GM18517 (cell line): ENCODE results near the gene STK11.

Experiments used
- ATAC-seq: cut with Tn5 transposase; IDR thresholded peaks from one replicate; pipeline ENCODE4 v1.9.1; 2021; ENCODE audit warnings: mild to moderate bottlenecking, moderate library complexity; ENCODE audit not compliant: unreplicated experiment

The STK11 gene

DNA sequence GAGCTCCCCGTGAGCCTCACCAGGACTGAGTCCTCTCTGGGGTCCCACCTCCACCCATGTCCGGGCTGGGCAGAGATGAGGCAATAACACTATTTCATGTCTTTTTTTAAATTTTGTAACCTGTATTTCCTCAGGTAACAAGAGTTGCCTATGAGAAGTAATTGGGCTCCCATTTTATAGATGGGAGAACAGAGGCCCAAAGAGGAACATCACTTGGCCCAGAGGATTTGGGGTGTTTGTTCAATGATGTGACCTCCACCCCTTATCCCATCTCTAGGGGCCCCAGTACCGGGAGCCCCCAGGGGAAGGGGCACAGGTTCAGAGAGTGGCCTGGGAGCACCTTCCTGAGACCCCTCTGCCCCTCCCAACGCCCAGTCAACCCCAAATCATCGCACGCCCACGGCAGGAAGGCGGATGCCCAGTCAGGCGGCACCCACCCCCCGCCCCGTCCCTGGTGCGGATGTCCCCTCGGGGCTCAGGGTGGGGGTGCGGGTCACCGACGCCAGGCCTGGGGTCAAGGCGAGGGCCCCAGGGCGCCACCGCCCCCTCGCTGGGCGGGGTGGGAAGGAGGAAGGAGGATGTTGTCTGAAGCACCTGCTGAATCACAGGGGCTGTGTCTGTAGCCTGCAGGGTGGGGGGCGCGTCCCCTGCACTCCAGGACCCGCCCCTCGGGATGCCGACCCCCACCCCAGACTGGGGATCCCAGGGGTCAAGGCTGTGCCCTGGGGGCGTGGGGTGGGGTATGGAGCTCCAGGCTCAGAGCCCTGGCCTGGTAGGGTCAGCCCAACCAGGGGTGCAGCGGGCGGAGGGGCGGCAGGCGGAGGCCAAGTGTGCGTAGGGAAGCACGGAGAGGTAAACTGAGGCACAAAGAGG is 54.5 kb downstream of the STK11 start:
- ATAC-seq, result peak; percentile 7

DNA sequence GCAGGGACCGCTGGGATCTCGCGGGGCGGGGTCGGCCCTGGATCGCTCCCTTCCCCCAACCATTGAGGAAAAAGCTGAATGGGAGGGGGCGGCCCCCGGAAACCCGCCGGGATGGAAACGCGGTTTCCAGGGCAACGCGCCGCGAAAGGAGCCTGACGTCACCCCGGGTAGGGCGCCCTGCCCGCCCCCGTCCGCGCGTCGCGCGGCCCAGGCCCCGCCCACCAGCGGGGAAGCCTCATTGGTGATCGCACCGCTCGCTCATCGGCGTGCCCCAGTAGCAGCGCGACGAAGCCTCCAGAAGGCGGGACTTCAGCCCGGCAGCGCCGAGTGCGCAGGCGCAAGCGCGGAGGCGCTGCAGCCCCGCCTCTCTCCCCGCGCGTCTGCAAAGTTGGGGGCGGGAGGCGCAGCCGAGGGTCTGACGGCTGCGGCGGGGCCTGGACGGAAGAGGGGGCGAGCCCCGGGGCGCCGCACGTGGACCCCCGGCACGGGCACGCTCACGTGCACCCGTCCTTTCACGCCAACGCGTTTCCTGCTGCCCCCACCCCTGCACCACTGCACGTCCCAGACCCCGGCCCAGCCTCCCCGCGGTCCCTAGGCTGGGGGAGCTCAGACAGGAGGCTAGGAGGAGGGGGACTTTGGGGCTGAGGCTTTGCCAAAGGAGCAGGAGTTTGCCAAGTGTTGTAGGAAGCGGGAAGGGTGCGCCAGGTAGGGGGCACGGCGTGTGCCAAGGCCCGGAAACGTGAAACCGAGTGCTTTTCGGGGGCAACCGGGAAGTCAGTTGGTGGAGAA is 55.4 kb downstream of the STK11 start:
- ATAC-seq, result peak; percentile 31

GRCh38 chr19:1261538-1261797 is 55.9 kb downstream of the STK11 start:
- ATAC-seq, result no peak

DNA sequence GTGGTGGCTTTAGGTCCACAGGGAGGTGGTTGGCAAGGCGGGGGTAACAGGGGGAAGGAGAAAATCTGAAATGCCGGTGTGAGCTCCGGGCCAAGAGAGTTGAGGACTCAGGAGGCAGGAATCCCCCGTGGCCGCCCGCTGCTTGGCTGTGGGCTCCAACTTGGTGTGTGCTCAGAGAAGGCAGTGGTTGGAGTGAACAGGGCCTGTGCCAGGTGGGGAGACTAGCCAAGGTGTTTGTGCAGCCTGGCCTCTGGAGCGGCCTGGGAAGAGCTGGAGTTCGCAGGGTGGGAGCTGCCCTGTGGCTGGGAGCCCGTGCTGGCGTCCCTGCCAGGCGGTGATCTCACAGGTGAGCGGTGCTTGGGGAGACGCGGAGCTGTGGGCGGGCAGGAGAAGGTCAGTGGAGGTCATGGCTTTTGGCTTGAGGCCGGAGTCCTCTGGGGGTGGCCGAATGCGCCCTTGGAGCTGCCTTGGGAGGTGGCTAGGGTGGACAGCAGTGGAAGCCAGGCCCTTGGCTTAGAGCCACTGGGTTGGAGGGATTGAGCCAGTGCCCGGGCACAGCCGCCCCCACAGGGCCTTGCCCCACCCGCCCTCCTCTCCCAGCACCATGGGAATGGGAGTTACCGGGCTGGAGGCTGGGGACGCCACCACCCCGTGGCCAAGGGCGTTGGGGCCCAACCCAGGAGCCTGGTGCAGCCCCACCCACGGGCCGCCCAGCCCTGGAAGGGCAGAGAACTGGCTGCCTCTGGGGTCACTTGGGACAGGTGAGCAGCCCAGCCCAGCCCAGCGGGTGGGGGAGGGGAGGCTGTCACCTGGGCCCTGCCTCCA is 56.4 kb downstream of the STK11 start:
- no peak for ATAC-seq

GRCh38 chr19:1262623-1263123 is 57.1 kb downstream of the STK11 start:
- ATAC-seq, result no peak

DNA sequence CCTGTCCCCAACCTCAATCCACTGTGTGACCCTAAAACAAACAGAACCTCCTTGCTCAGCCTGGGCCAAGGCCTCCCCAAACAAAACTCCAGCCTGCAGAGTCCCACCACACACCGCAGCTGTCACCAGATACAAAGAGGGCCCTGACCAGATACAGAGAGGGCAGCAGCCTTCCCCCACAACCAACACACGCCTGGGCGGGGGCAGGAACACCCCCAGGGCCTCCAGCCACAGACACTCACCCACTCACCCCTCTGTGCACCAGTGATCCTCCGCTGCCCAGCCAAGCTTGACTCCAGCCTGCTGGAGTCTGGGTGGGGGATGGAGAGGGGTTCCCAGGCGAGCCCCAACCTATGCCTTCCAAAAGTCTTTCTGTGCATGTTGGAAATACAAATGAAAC is 57.6 kb downstream of the STK11 start:
- ATAC-seq, result no peak

DNA sequence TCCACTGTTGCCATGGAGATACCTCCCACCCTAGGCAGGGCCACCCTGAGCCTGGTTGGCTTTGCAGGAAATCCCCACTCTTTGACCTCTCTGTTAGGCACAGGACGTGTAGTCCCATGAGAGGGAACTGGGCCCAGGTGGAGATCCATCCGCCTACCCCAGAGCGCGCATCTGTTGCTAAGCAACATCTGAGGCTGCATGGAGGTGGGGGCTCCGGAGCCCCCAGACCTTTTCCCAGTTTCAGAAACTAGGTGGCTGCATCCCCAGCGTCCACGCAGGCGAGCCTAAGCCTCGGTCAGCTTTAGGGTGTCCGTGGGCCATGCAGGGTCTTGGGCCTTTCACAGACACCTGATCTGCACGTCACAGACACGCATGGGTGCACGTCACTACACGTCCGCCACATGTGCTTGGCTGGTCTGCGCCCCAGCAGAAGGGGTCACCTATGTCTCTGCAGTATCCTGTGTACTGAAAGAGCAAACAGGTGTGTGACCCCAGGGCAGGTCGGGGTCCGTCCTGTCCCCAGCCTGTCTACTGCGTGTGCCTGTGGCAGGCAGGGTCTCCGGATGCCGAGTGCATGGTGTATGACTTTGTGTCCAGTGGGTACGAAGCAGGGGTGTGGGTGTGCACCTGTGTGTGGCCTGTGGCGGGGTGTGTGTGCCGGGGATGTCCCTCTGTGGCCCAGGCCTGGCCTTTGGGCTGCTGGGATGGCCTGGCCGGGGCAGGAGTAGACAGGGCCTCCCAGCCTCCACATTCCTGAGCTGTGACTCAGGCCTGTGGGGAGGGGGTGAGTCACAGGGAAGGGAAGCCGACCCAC is 59.4 kb downstream of the STK11 start:
- no peak for ATAC-seq

DNA sequence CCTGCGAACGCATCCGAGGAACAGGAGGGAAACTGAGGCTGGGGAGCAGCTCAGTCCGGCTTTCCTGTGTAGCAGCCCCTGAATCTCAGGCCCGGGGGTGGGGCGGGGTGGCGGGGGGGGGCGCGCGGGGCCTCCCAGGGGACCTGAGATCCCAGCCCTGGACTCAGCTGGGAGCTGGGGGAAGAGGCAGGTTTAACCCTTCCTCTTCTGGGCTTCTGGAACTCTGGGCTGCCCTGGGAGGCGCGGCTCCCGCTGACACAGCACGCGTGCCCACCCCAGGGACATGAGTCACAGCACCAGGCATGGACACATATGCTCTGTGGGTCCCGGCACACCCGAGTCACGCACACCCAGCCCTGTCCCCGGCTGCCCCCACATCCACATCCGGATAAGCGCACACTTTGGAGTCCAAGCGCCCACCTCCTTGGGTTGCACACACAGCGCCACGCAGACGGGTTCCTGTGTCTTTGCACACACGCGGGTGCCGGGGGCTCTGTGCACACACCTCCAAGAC is 60.1 kb downstream of the STK11 start:
- no peak for ATAC-seq

- peak; percentile 26 for ATAC-seq
Measured at GRCh38 chr19:1266129-1266915, 60.7 kb downstream of the STK11 start.

GRCh38 chr19:1266916-1267476 is 61.4 kb downstream of the STK11 start:
- ATAC-seq, result peak; percentile 14

- ATAC-seq, result no peak
Measured at GRCh38 chr19:1267477-1268225, 62.1 kb downstream of the STK11 start.

- ATAC-seq, result no peak
Measured at GRCh38 chr19:1268226-1269064, 62.9 kb downstream of the STK11 start.

GRCh38 chr19:1269065-1269477 is 63.5 kb downstream of the STK11 start, which contains the start of gene CIRBP:
Gene CIRBP (plus strand): TSS chr19:1269332. CDS start chr19:1270934, 1,602 bp downstream.
- ATAC-seq, result peak; percentile 47

DNA sequence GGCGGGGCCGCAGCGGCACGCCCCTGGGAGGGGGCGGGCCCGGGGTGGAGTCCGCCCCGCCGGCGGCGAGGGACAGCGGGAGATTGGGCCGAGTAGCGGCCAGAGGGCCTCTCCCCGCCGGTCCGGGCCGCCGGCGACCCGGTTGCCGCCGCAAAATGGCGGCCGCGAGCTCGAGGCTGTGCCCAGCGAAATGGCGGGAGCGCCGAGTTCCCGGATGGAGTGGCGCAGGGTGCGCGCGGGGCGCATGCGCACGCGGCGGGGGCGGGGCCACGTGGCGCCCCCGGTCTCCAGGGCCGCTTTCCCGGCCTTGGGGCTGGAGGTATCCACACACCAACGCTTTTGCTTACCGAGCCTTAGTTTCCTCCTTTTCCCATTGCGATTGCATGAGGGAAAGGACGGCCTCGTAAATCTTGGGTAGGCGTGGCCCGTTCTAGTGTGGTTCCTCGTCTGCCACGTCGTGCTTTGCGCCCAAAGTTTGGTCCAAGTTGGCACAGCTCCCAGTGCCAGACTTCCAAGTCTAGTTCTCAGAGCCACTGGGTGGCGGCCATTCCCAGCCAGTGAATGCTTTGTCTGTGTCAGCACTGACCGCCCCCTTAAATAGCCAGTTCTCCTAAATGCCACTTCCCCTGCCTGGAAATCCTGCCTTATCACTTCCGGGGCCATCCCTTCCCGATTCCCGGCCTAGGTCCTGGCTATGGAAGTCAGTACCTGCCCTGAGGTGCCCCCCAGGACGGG is 64.1 kb downstream of the STK11 start:
- ATAC-seq, result peak; percentile 20

GRCh38 chr19:1270213-1270853 is 64.8 kb downstream of the STK11 start:
- ATAC-seq, result no peak

DNA sequence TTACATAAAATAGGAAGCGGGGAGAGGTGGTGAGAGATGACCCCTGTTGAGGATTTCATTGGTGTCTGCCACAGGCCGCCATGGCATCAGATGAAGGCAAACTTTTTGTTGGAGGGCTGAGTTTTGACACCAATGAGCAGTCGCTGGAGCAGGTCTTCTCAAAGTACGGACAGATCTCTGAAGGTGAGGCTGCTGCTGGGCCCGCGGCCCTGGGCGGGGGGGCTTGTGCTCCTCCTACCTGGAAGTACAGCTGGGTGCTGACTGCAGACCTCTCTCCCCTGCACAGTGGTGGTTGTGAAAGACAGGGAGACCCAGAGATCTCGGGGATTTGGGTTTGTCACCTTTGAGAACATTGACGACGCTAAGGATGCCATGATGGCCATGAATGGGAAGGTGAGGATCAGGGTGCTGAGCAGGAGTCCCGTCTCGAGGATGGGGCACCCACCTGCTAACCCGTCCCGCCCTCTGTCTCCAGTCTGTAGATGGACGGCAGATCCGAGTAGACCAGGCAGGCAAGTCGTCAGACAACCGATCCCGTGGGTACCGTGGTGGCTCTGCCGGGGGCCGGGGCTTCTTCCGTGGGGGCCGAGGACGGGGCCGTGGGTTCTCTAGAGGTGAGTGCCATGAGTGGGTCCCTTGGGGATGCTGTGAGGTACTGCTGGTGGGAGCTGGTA is 65.4 kb downstream of the STK11 start:
- no peak for ATAC-seq
